GM12878 (cell line): ENCODE results near the gene SYNPO. TPM values are rescaled to one million over a fixed set of nuclear protein-coding genes. Genes with fewer than 3 reads are reported as not detected.

ENCODE experiments used
- ATAC-seq: fragments of 200-7000 bp; cut with Tn5 transposase; 3 replicates; pipeline ENCODE4 v1.9.1; 2020; ENCODE audit warnings: mild to moderate bottlenecking, moderate library complexity
- BruUV-seq: library from RNA; stranded (reverse); fragments of 400-500 nt; replicated peaks from 2 replicates; lab custom pipeline; 2021; lab: Mats Ljungman, UMichigan
- CTCF ChIA-PET: fragments of 300-600 bp; sonication (Branson Sonifier 250); formaldehyde crosslinking; extraction: SDS; loops from one replicate; lab custom pipeline; 2021; ENCODE audit warnings: inconsistent platforms; lab: Yijun Ruan, JAX
- POLR2A ChIA-PET: fragments of 350-600 bp; formaldehyde crosslinking; extraction: SDS; loops from one replicate; lab custom pipeline; 2021; ENCODE audit warnings: inconsistent platforms; lab: Charles Lee
- RAD21 ChIA-PET: fragments of 300-600 bp; sonication (Branson Sonifier 250); formaldehyde crosslinking; loops from one replicate; lab custom pipeline; 2023; ENCODE audit warnings: antibody characterized with exemption; ENCODE audit not compliant: unreplicated experiment; lab: Charles Lee
- SMC1A ChIA-PET: fragments of 300-600 bp; sonication (Branson Sonifier 250); formaldehyde crosslinking; loops from one replicate; lab custom pipeline; 2023; ENCODE audit not compliant: unreplicated experiment, uncharacterized antibody; lab: Charles Lee
- DNase-seq: peaks from one replicate; pipeline ENCODE4 v3.0.0-alpha.2; 2011; ENCODE audit warnings: low read depth, low spot score
- FAIRE-seq: peaks from 3 replicates; lab custom pipeline; 2011; peaks lifted over from hg19 to GRCh38; lab: Jason Lieb, UNC
- H2AFZ ChIP-seq: 2 replicates; pipeline ENCODE4 v1.6.0; 2011; ENCODE audit warnings: low read depth, low read length, control low read depth; ENCODE audit not compliant: control insufficient read depth
- H3K27ac ChIP-seq: 2 replicates; pipeline ENCODE4 v1.5.1; 2011; ENCODE audit warnings: control low read depth; ENCODE audit not compliant: control insufficient read depth, insufficient read depth
- H3K27me3 ChIP-seq, 2 experiments: replicated peaks in 1 of 2; 2 replicates each; pipeline versions ENCODE4 v1.6.0 to v1.6.1; 2011; ENCODE audit warnings: low read length in 1 of 2; ENCODE audit not compliant: control insufficient read depth in 2 of 2, insufficient read depth in 2 of 2
- H3K36me3 ChIP-seq, 2 experiments: 2 replicates each; pipeline ENCODE4 v1.5.1; 2011; ENCODE audit warnings: low read length in 1 of 2; ENCODE audit not compliant: control insufficient read depth in 2 of 2, insufficient read depth in 2 of 2
- H3K4me1 ChIP-seq: 2 replicates; pipeline ENCODE4 v1.6.1; 2011; ENCODE audit warnings: mild to moderate bottlenecking, low read length, moderate library complexity, mixed read lengths; ENCODE audit not compliant: control insufficient read depth, insufficient read depth
- H3K4me2 ChIP-seq: 2 replicates; pipeline ENCODE4 v1.6.0; 2011; ENCODE audit warnings: control low read depth; ENCODE audit not compliant: control insufficient read depth, insufficient read depth
- H3K4me3 ChIP-seq: fragments of 200-600 bp; sonication (generic); 2 replicates; pipeline ENCODE4 v1.5.1; 2016
- H3K79me2 ChIP-seq: 2 replicates; pipeline ENCODE4 v1.6.0; 2011; ENCODE audit warnings: low read length; ENCODE audit not compliant: control insufficient read depth, insufficient read depth
- H3K9ac ChIP-seq: 2 replicates; pipeline ENCODE4 v1.8.0; 2011; ENCODE audit warnings: low read length, control low read depth, mixed read lengths; ENCODE audit not compliant: control insufficient read depth, insufficient read depth
- H3K9me3 ChIP-seq: replicated peaks from 3 replicates; pipeline ENCODE4 v1.5.1; 2011; ENCODE audit warnings: mild to moderate bottlenecking, low read length; ENCODE audit not compliant: control insufficient read depth, insufficient read depth
- H4K20me1 ChIP-seq: 2 replicates; pipeline ENCODE4 v1.6.0; 2011; ENCODE audit not compliant: control insufficient read depth, insufficient read depth
- BRCA1 ChIP-seq: IDR thresholded peaks from 2 replicates; pipeline ENCODE4 v1.6.1; 2011; ENCODE audit warnings: low read depth, low read length, improper control_type of control experiment
- EGR1 ChIP-seq, 2 experiments: IDR thresholded peaks; 1 replicate in 1 of 2; 2 replicates in 1 of 2; pipeline ENCODE4 v1.6.1; 2011 to 2012; ENCODE audit warnings: low read depth in 2 of 2, low read length in 2 of 2, borderline replicate concordance in 1 of 2, mild to moderate bottlenecking in 1 of 2, moderate library complexity in 1 of 2
- POLR2AphosphoS2 ChIP-seq: IDR thresholded peaks from 2 replicates; pipeline ENCODE4 v1.6.1; 2011; ENCODE audit warnings: low read depth, mild to moderate bottlenecking, low read length, improper control_type of control experiment, moderate library complexity
- SP1 ChIP-seq: IDR thresholded peaks from one replicate; pipeline ENCODE4 v1.6.1; 2011; ENCODE audit warnings: low read depth, low read length
- TARDBP ChIP-seq: IDR thresholded peaks from 2 replicates; pipeline ENCODE4 v1.6.1; 2016; ENCODE audit warnings: borderline replicate concordance
- ZZZ3 ChIP-seq: IDR thresholded peaks from 2 replicates; pipeline ENCODE4 v1.6.1; 2011; ENCODE audit warnings: low read depth; ENCODE audit not compliant: control insufficient read depth, insufficient read length
- WGBS: methylation state at CpG from one replicate; pipeline ENCODE4 v1.1.6; 2016; ENCODE audit warnings: low lambda C conversion rate; ENCODE audit not compliant: insufficient replicate concordance, insufficient coverage; ENCODE audit errors: missing lambda C conversion rate; 5-methylcytosine and 5-hydroxymethylcytosine counted together
- in situ Hi-C: fragments of 300-500 bp; cut with MboI; formaldehyde crosslinking; loops from 9 replicates; pipeline ENCODE4 v1.14.3; 2018; ENCODE audit warnings: mixed read lengths
- intact Hi-C: fragments of 100-400 bp; cut with micrococcal nuclease; formaldehyde crosslinking; loops from one replicate; pipeline ENCODE4 v1.14.2; 2022; ENCODE audit not compliant: unreplicated experiment
- polyA plus RNA-seq, 11 experiments: library from polyadenylated mRNA; depleted of rRNA in 4 of 11; unstranded in 6 of 11; stranded (reverse) in 5 of 11; fragments of >200 nt; fragmentation: Nextera tagmentation in 4 of 11; fragmentation: Illumina TruSeq in 1 of 11; extraction: Ambion mirVana in 4 of 11; extraction: Trizol in 1 of 11; gene quantifications; 1 replicate in 1 of 11; 2 replicates in 10 of 11; pipeline versions ENCODE4 v1.2.1 to v1.2.3, GENCODE V29; 2011 to 2016; ENCODE audit warnings: inconsistent platforms in 2 of 11, missing spikeins in 2 of 11, low read depth in 1 of 11
- total RNA-seq, 4 experiments: library from RNA; depleted of rRNA in 3 of 4; stranded (reverse); fragments of >200 nt in 3 of 4; fragmentation: Illumina TruSeq in 1 of 4; extraction: Trizol in 1 of 4; gene quantifications; 2 replicates each; pipeline versions ENCODE4 v1.2.1 to v1.2.3, GENCODE V29; 2013 to 2021
- TF ChIP-seq, protein P1 (sequence below): IDR thresholded peaks from 2 replicates; pipeline ENCODE4 v1.6.1; 2012; ENCODE audit warnings: low read depth, low read length, improper control_type of control experiment

Gene SYNPO
- total and polyA plus RNA-seq, 10 of the 15 experiments (the other 5 are each of a cell fraction or from before 2014, with no cell fraction given), result 0.77 to 21.0 (median 3.9) TPM

DNA sequence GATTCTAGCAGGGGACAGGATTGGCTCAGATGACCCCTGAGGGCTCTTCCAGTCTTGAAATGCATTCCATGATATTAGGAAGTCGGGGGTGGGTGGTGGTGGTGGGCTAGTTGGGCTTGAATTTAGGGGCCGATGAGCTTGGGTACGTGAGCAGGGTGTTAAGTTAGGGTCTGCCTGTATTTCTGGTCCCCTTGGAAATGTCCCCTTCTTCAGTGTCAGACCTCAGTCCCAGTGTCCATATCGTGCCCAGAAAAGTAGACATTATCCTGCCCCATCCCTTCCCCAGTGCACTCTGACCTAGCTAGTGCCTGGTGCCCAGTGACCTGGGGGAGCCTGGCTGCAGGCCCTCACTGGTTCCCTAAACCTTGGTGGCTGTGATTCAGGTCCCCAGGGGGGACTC, 17.7 kb downstream of the SYNPO start (continued):
- no peak for TF ChIP-seq ZZZ3
- TF ChIP-seq TARDBP, result no peak
- TF ChIP-seq BRCA1, result no peak
- no peak for TF ChIP-seq EGR1 (IDR thresholded peaks at IDR 0.05; ENCODE audit: borderline replicate concordance in 1 of 2, low read depth in 2 of 2, low read length in 2 of 2)
- TF ChIP-seq, protein P1, sequence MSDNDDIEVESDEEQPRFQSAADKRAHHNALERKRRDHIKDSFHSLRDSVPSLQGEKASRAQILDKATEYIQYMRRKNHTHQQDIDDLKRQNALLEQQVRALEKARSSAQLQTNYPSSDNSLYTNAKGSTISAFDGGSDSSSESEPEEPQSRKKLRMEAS, result no peak

DNA sequence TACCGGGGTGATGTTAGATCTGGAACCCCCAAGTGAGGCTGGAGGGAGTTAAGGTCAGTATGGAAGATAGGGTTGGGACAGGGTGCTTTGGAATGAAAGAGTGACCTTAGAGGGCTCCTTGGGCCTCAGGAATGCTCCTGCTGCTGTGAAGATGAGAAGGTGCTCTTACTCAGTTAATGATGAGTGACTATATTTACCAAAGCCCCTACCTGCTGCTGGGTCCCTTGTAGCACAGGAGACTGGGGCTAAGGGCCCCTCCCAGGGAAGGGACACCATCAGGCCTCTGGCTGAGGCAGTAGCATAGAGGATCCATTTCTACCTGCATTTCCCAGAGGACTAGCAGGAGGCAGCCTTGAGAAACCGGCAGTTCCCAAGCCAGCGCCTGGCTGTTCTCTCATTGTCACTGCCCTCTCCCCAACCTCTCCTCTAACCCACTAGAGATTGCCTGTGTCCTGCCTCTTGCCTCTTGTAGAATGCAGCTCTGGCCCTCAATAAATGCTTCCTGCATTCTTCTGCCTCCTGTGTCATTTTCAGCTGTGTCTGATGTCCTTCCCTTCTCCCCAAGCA, 18.3 kb downstream of the SYNPO start:
- no peaks in the 10 kb centered on the region for H4K20me1 ChIP-seq
- no peak overlapping the region for H3K4me2 ChIP-seq
- no peak for ATAC-seq
- CTCF ChIA-PET, result interaction anchor here (0.6 to 12.7 kb wide), 5 partner anchors 59 to 202 kb away, joined by 3 to 236 read pairs (median 6); partner anchors contain the start of gene IRGM
- H3K4me1 ChIP-seq, result peaks cover 7% of the 10 kb centered on the region
- no peak overlapping the region for H3K27ac ChIP-seq
- in situ Hi-C loops, result loop anchor here (10.0 kb wide), 1 partner anchor 204 kb away; no protein-coding TSS in a partner anchor
- peak; percentile 74; the same call in 1 of the 2 replicates for TF ChIP-seq POLR2AphosphoS2
- no peak for TF ChIP-seq SP1
- TF ChIP-seq, all 136 proteins: peak for 1
- RAD21 ChIA-PET, result interaction anchor here (5.9 kb wide), 1 partner anchor 98 kb away, joined by 56 read pairs; no protein-coding TSS in a partner anchor
- SMC1A ChIA-PET, result interaction anchor here (0.6 to 1.9 kb wide), 3 partner anchors 89 to 99 kb away, joined by 3 to 28 read pairs (median 4); no protein-coding TSS in a partner anchor
- POLR2A ChIA-PET, result interaction anchor here (0.6 kb wide), 1 partner anchor 77 kb away, joined by 3 read pairs; no protein-coding TSS in a partner anchor
- no peak for DNase-seq
- Histone ChIP-seq H3K4me3 (no peak overlapping the region), H3K9ac (no peak overlapping the region), H3K36me3 (no peaks in the 10 kb centered on the region), H3K9me3 (no peaks in the 10 kb centered on the region), H3K79me2 (no peaks in the 10 kb centered on the region), H2AFZ (no peak overlapping the region), H3K27me3 (no peaks in the 10 kb centered on the region; a peak in 2 of 4 replicates)
- FAIRE-seq, result no peak
- 39% methylated on average over 3 of the region's 3 CpGs for WGBS
- intact Hi-C loops, result loop anchor here (5.0 to 10.0 kb wide), 2 partner anchors 189 to 204 kb away; partner anchors contain the start of gene IRGM
- BruUV-seq, result no TSS peak
